Spleen (tissue), 11 donors: ENCODE measurements around the gene DECR2. TPM values are rescaled to one million over a fixed set of nuclear protein-coding genes. Genes with fewer than 3 reads are reported as not detected.

Experiments
- DNase-seq: peaks from one replicate; pipeline ENCODE4 v3.0.0-alpha.2; 2020
- H3K27ac ChIP-seq, 8 donors: fragments of 200-600 bp; sonication (generic) in 7 of 8; 1 replicate in 4 of 8; 2 replicates in 4 of 8; pipeline versions ENCODE4 v1.5.0 to v1.8.0; 2016 to 2021; ENCODE audit warnings: inconsistent platforms in 4 of 8, mild to moderate bottlenecking in 4 of 8, moderate library complexity in 1 of 8
- H3K27me3 ChIP-seq, 7 donors: fragments of 200-600 bp; sonication (generic) in 6 of 7; replicated peaks in 1 of 7; 1 replicate in 4 of 7; 2 replicates in 3 of 7; pipeline versions ENCODE4 v1.5.0 to v1.8.0; 2016 to 2021; ENCODE audit warnings: inconsistent platforms in 3 of 7, mild to moderate bottlenecking in 1 of 7
- H3K36me3 ChIP-seq, 6 donors: fragments of 200-600 bp; sonication (generic) in 5 of 6; 1 replicate in 4 of 6; 2 replicates in 2 of 6; pipeline versions ENCODE4 v1.5.0 to v1.8.0; 2016 to 2021; ENCODE audit warnings: inconsistent platforms in 2 of 6
- H3K4me1 ChIP-seq, 6 donors: fragments of 200-600 bp; sonication (generic) in 5 of 6; 1 replicate in 3 of 6; 2 replicates in 3 of 6; pipeline versions ENCODE4 v1.5.0 to v1.8.0; 2016 to 2021; ENCODE audit warnings: inconsistent platforms in 3 of 6
- H3K4me3 ChIP-seq, 8 donors: fragments of 200-600 bp; sonication (generic) in 7 of 8; 1 replicate in 4 of 8; 2 replicates in 4 of 8; pipeline versions ENCODE4 v1.5.0 to v1.8.0; 2016 to 2021; ENCODE audit warnings: inconsistent platforms in 4 of 8, mild to moderate bottlenecking in 4 of 8, moderate library complexity in 2 of 8
- H3K9me3 ChIP-seq, 8 donors: fragments of 200-600 bp; sonication (generic) in 7 of 8; 1 replicate in 4 of 8; 2 replicates in 4 of 8; pipeline versions ENCODE4 v1.5.0 to v1.8.0; 2016 to 2021; ENCODE audit warnings: inconsistent platforms in 4 of 8
- CTCF ChIP-seq, 11 experiments: fragments of 200-600 bp in 7 of 11; fragments of 450-650 bp in 4 of 11; sonication (generic) in 4 of 11; IDR thresholded peaks in 8 of 11; conservative IDR thresholded peaks in 3 of 11; 1 replicate in 7 of 11; 2 replicates in 4 of 11; pipeline versions ENCODE4 v1.4.0 to v1.8.0; 2016 to 2021; ENCODE audit warnings: antibody characterized with exemption in 11 of 11, inconsistent platforms in 4 of 11, mild to moderate bottlenecking in 1 of 11
- POLR2A ChIP-seq, 3 donors: fragments of 450-650 bp; IDR thresholded peaks; one replicate each; pipeline ENCODE4 v1.5.1; 2017; ENCODE audit warnings: antibody characterized with exemption in 3 of 3, mild to moderate bottlenecking in 1 of 3
- POLR2AphosphoS5 ChIP-seq, 3 donors: sonication (generic); formaldehyde crosslinking; IDR thresholded peaks; one replicate each; pipeline ENCODE4 v1.5.1; 2017; ENCODE audit warnings: antibody characterized with exemption in 3 of 3
- WGBS, 5 donors: extraction: QIAGEN DNeasy Blood & Tissue Kit in 3 of 5; methylation state at CpG; one replicate each; pipeline versions ENCODE4 v1.1.5 to v1.1.7; 2013 to 2018; 5-methylcytosine and 5-hydroxymethylcytosine counted together
- intact Hi-C: fragments of 100-400 bp; cut with DNase I; formaldehyde crosslinking; loops from one replicate; pipeline ENCODE4 v1.15.0; 2023; ENCODE audit warnings: low total_unique reads
- polyA plus RNA-seq, 3 donors: library from polyadenylated mRNA; stranded (reverse); fragments of 200-250 nt; gene quantifications; one replicate each; pipeline ENCODE4 v1.2.1, GENCODE V29; 2013
- total RNA-seq, 7 donors: library from RNA; depleted of rRNA in 3 of 7; stranded (reverse); fragments of >200 nt in 3 of 7; fragmentation: NEBNext Ultra II Directional in 4 of 7; extraction: Animal tissue kit (Norgen Biotek cat#: 25700) in 4 of 7; gene quantifications; one replicate each; pipeline versions ENCODE4 v1.1.0 to v1.2.1, GENCODE V29; 2016 to 2021
- donor health status: healthy with polysubstance abuse.
- donor health status: DM: no; HTN: no; CAD: no; lungs with moderate emphysema.
- donor health status: DM: no; HTN: no; CAD: no.
- donor health status: Bipolar disorder and iron deficiency.
- donor health status: healthy.
- donor health status: DM: no; HTN: no; CAD: no.
- donor health status: DM: yes; HTN: yes; CAD: no.

DECR2 gene
- total and polyA plus RNA-seq, 10 donors, result 8.9 to 19.5 (median 12.0) TPM

GRCh38 chr16:398561-399339, 2.9 kb upstream of the DECR2 start:
- H3K4me1 ChIP-seq, result peaks cover 6 to 65% (median 41%) of the 10 kb centered on the region in 6 donors
- no peaks in the 10 kb centered on the region for H3K9me3 ChIP-seq
- H3K27ac ChIP-seq, result peak overlapping the region in 5 of 8 donors; percentile 49 to 98 (median 80)
- DNase-seq, result no peak
- H3K27me3 ChIP-seq, result no peaks in the 10 kb centered on the region
- intact Hi-C loops, result no loop called here
- H3K36me3 ChIP-seq, result peaks cover 0 to 8% (median 0%) of the 10 kb centered on the region in 6 donors
- TF ChIP-seq POLR2A (IDR thresholded peaks at IDR 0.05) (no peak), POLR2AphosphoS5 (IDR thresholded peaks at IDR 0.05) (peak in 1 of 3 donors; percentile 17)
- 78 to 84% (median 83%) methylated on average over 18 to 24 of the region's 24 CpGs for WGBS, 5 donors
- H3K4me3 ChIP-seq, result no peak overlapping the region

- peaks cover 6 to 65% (median 41%) of the 10 kb centered on the region in 6 donors for H3K4me1 ChIP-seq
- H3K4me3 ChIP-seq, result no peak overlapping the region
- DNase-seq, result no peak
- intact Hi-C loops, result no loop called here
- no peaks in the 10 kb centered on the region for H3K9me3 ChIP-seq
- TF ChIP-seq POLR2A (IDR thresholded peaks at IDR 0.05) (no peak), POLR2AphosphoS5 (IDR thresholded peaks at IDR 0.05) (peak in 1 of 3 donors; percentile 13)
- H3K27me3 ChIP-seq, result no peaks in the 10 kb centered on the region
- H3K36me3 ChIP-seq, result peaks cover 0 to 8% (median 0%) of the 10 kb centered on the region in 6 donors
- peak overlapping the region in 7 of 8 donors; percentile 90 to 98 (median 94) for H3K27ac ChIP-seq
- WGBS, 5 donors, result 73 to 93% (median 88%) methylated on average over 10 to 22 of the region's 22 CpGs
These were observed 2.2 kb upstream of the DECR2 start for GRCh38 chr16:399340-400019.

- Histone ChIP-seq H3K4me1 (peaks cover 6 to 65% (median 41%) of the 10 kb centered on the region in 6 donors), H3K9me3 (no peaks in the 10 kb centered on the region), H3K27me3 (no peaks in the 10 kb centered on the region), H3K27ac (peak overlapping the region; percentile 83 to 98 (median 93)), H3K4me3 (peak overlapping the region in 5 of 8 donors; percentile 64 to 94 (median 71)), H3K36me3 (peaks cover 0 to 8% (median 0%) of the 10 kb centered on the region in 6 donors)
- intact Hi-C loops, result no loop called here
- DNase-seq, result peak; percentile 82
- no peak for TF ChIP-seq CTCF (IDR thresholded peaks at IDR 0.05 in 8 of 11, conservative IDR thresholded peaks at IDR 0.05 in 3 of 11)
- TF ChIP-seq POLR2A (IDR thresholded peaks at IDR 0.05), result no peak
- TF ChIP-seq POLR2AphosphoS5 (IDR thresholded peaks at IDR 0.05), result no peak
- WGBS, 5 donors, result 60 to 81% (median 72%) methylated on average over 9 to 10 of the region's 10 CpGs
These were observed 1.6 kb upstream of the DECR2 start for GRCh38 chr16:400061-400591.

- Histone ChIP-seq H3K4me1 (peaks cover 0 to 23% (median 15%) of the 10 kb centered on the region in 6 donors), H3K36me3 (peaks cover 0 to 6% (median 0%) of the 10 kb centered on the region in 6 donors), H3K4me3 (no peak overlapping the region), H3K27me3 (no peaks in the 10 kb centered on the region), H3K27ac (no peak overlapping the region), H3K9me3 (no peaks in the 10 kb centered on the region)
- TF ChIP-seq POLR2AphosphoS5 (IDR thresholded peaks at IDR 0.05), result no peak
- no peak for TF ChIP-seq CTCF (IDR thresholded peaks at IDR 0.05 in 8 of 11, conservative IDR thresholded peaks at IDR 0.05 in 3 of 11)
- no peak for TF ChIP-seq POLR2A (IDR thresholded peaks at IDR 0.05)
- WGBS, 5 donors, result 87 to 97% (median 89%) methylated on average over 9 to 12 of the region's 12 CpGs
- intact Hi-C loops, result no loop called here
- DNase-seq, result no peak
These were observed 3.3 kb downstream of the DECR2 start for GRCh38 chr16:404971-405486.
